Endothelial cell of umbilical vein (primary cell): ENCODE results near the gene LGALS1.

ENCODE experiments used
- MYC ChIP-seq: IDR thresholded peaks from one replicate; pipeline ENCODE4 v1.6.1; 2011; ENCODE audit warnings: mild to moderate bottlenecking, low read depth, low read length
- POLR2A ChIP-seq: IDR thresholded peaks from 2 replicates; pipeline ENCODE4 v1.6.1; 2012; ENCODE audit warnings: low read depth, mild to moderate bottlenecking, control low read depth, low read length
- POLR2AphosphoS5 ChIP-seq: IDR thresholded peaks from 2 replicates; pipeline ENCODE4 v1.6.1; 2012; ENCODE audit warnings: low read depth, mild to moderate bottlenecking, control low read depth, low read length, moderate library complexity; ENCODE audit not compliant: insufficient read depth
- TF ChIP-seq, protein P1 (sequence below), 2 donors: IDR thresholded peaks; 1 replicate in 1 of 2; 2 replicates in 1 of 2; pipeline ENCODE4 v1.5.1; 2011; ENCODE audit warnings: low read length in 2 of 2, mild to moderate bottlenecking in 2 of 2, moderate library complexity in 2 of 2, control low read depth in 1 of 2, inconsistent platforms in 1 of 2, low read depth in 1 of 2; ENCODE audit not compliant: insufficient read depth in 1 of 2; ENCODE audit errors: extremely low read depth in 1 of 2
- TF ChIP-seq, protein P2 (sequence below): IDR thresholded peaks from 2 replicates; pipeline ENCODE4 v1.6.1; 2011; ENCODE audit not compliant: insufficient read depth, insufficient read length

DNA sequence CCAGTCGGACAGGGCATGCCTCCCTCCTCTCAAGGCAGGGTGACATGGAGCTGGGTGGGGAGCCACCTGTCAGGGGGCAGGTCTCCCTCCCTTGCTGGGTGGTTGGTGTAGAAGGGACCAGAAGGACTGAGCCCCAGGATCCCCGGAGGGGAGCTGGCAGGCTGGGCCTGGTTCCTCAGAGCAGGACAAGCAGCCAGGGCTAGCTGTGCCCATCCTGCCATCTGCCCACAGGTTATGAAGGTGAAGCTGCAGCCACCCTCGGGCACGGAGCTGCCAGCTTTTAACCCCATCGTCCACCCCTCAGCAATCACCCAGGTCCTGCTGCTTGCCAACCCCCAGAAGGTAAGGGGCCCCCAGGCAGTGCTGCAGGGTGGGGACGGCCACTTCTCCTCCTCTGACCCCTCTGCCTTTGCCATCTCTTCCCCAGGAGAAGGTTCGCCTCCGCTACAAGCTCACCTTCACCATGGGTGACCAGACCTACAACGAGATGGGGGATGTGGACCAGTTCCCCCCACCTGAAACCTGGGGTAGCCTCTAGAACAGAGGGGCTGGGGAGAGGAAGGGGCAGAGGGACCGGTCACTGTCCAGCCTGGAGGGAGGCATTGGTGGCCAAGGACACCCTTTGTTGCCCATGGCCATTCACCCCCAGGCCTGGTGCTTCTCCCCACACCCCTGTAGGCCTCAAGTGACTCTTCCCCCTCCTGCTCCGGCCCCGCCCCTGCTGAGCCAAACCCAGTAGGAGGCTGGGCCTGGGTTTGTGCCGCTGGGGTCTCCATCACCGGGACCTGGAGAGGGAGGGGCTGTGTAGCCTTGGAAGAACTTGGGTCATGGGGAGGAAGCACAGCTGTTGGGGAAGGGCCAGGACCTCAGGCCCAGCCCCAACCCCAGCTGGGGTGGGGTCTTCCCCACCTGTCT, 43.0 kb upstream of the LGALS1 start:
- TF ChIP-seq, protein P1, sequence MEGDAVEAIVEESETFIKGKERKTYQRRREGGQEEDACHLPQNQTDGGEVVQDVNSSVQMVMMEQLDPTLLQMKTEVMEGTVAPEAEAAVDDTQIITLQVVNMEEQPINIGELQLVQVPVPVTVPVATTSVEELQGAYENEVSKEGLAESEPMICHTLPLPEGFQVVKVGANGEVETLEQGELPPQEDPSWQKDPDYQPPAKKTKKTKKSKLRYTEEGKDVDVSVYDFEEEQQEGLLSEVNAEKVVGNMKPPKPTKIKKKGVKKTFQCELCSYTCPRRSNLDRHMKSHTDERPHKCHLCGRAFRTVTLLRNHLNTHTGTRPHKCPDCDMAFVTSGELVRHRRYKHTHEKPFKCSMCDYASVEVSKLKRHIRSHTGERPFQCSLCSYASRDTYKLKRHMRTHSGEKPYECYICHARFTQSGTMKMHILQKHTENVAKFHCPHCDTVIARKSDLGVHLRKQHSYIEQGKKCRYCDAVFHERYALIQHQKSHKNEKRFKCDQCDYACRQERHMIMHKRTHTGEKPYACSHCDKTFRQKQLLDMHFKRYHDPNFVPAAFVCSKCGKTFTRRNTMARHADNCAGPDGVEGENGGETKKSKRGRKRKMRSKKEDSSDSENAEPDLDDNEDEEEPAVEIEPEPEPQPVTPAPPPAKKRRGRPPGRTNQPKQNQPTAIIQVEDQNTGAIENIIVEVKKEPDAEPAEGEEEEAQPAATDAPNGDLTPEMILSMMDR (IDR thresholded peaks at IDR 0.05; ENCODE audit: extremely low read depth in 1 of 2, insufficient read depth in 1 of 2, low read depth in 1 of 2, low read length in 2 of 2): no peak
- TF ChIP-seq MYC: no peak
- no peak for TF ChIP-seq POLR2A
- TF ChIP-seq, protein P2, sequence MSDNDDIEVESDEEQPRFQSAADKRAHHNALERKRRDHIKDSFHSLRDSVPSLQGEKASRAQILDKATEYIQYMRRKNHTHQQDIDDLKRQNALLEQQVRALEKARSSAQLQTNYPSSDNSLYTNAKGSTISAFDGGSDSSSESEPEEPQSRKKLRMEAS: no peak
- no peak for TF ChIP-seq POLR2AphosphoS5
